Cardiac septum (tissue), 1 donor: ENCODE data around the gene WIF1. TPM values are rescaled to one million over a fixed set of nuclear protein-coding genes. Genes with fewer than 3 reads are reported as not detected.

Experiments
- DNase-seq: peaks from one replicate; pipeline ENCODE4 v3.0.0-alpha.2; 2020; ENCODE audit warnings: low spot score
- intact Hi-C: fragments of 100-400 bp; cut with DNase I; formaldehyde crosslinking; loops from one replicate; pipeline ENCODE4 v1.14.0; 2022
- long read RNA-seq: library from polyadenylated mRNA; unstranded; transcript quantifications from one replicate; pipeline ENCODE4 v2.0.0, GENCODE V29; 2021
- total RNA-seq: library from RNA; stranded (reverse); fragmentation: NEBNext Ultra II Directional; extraction: Animal tissue kit (Norgen Biotek cat#: 25700); gene quantifications from one replicate; pipeline ENCODE4 v1.2.1, GENCODE V29; 2021
- donor health status: DM: no; HTN: no; CAD: no.

WIF1 gene, protein sequence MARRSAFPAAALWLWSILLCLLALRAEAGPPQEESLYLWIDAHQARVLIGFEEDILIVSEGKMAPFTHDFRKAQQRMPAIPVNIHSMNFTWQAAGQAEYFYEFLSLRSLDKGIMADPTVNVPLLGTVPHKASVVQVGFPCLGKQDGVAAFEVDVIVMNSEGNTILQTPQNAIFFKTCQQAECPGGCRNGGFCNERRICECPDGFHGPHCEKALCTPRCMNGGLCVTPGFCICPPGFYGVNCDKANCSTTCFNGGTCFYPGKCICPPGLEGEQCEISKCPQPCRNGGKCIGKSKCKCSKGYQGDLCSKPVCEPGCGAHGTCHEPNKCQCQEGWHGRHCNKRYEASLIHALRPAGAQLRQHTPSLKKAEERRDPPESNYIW
- 0.13 TPM for total RNA-seq
- long read RNA-seq, result 0 reads

DNA sequence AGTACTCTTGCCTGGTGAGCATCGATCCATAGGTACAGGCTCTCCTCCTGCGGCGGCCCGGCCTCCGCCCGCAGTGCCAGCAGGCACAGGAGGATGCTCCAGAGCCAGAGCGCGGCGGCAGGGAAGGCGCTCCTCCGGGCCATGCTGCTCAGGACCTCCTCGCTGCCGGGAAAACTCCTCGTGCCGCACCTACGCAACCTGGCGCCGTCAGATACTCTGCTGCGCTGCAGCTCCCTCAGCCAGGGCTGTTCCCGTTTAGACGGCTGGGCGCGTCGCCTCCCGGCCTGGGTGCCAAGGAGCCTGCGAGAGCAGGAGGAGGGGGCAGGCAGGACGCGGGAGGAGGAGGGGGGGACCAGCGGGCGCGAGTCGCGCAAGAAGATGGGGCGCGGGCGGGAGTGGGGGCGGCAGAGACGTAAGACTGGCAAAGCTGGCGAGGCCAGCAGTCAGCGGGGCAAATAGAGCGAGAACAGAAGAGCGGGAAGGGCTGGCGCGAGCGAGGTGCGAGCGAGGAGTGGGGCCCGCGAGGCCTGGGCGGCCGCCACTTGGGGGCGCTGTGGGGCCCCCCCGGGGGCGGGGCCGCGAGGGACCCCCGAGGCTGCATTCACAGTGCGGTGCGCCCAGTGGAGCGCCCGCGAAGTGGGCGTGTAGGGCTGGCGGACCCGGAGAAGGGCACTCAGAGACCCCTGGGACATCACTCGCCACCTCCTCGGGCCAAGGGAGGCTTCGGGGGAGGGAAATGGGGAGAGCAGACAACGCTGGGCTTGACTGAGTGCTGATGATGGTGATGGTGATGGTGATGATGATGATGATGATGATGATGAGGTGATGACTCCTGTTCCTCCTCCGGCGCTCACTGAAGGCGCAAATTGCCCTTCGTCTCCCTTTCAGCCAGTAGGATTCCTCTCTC, at the start of gene WIF1:
TSS of gene WIF1 (minus strand) at position 257 of the 907 bp plus-strand sequence. CDS start at position 143, 114 bp downstream.
- no peak for DNase-seq
- intact Hi-C loops, result loop anchor here (5.0 kb wide), 1 partner anchor 229 kb away; no protein-coding TSS in a partner anchor

DNA sequence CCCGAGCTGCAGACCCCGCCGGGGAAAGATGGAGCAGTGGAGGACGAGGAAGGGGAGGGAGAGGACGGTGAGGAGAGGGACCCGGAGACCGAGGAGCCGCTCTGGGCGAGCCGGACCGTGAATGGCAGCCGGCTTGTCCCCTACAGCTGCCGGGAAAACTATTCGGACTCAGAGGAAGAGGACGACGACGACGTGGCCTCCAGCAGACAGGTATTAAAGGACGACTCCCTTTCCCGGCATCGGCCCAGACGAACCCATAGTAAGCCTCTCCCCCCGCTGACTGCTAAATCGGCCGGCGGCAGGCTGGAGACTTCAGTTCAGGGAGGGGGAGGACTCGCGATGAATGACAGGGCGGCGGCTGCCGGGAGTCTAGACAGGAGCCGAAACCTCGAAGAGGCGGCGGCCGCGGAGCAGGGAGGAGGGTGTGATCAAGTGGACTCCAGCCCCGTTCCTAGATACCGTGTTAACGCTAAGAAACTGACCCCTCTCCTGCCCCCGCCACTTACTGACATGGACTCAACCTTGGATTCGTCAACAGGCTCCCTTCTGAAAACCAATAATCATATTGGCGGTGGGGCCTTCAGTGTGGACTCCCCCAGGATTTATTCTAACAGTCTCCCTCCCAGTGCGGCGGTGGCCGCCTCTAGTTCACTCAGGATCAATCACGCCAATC, 49.2 kb upstream of the WIF1 start:
- intact Hi-C loops, result loop anchor here (5.0 kb wide), 2 partner anchors 37 to 107 kb away; partner anchors contain the start of gene MSRB3
- peak; percentile 89 for DNase-seq

DNA sequence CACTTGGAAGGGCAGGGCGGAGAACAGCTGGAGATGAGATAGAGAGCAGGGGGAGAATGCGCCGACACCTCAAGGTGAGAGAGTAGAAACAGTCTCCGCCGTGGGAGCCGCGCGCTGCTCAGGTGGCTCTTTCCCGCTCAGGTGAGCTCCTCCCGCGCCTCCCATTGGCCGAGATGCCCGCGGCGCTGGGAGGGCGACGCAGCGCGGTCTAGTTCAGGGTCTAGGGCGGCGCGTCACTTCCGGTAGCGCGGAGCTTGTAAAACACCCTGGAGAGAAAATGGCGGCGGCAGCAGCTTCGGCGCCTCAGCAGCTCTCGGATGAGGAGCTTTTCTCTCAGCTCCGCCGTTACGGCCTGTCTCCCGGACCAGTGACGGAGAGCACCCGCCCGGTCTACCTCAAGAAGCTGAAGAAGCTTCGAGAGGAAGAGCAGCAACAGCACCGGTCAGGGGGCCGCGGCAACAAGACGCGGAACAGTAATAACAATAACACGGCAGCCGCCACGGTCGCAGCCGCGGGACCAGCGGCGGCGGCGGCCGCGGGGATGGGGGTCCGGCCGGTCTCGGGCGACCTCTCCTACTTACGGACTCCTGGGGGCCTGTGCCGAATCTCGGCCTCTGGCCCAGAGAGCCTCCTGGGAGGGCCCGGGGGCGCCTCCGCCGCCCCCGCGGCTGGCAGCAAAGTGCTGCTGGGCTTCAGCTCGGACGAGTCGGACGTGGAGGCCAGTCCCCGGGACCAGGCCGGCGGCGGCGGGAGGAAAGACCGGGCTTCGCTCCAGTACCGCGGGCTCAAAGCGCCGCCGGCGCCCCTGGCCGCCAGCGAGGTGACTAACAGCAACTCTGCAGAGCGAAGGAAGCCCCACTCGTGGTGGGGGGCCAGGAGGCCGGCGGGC, 48.5 kb upstream of the WIF1 start, which contains the start of gene LEMD3:
TSS of gene LEMD3 (plus strand) at position 264 of the 889 bp plus-strand sequence. CDS start at position 278, 14 bp downstream.
- DNase-seq, result peak; percentile 97
- intact Hi-C loops, result loop anchor here (5.0 to 10.0 kb wide), 3 partner anchors 38 to 765 kb away; partner anchors contain the start of genes MSRB3 and XPOT

DNA sequence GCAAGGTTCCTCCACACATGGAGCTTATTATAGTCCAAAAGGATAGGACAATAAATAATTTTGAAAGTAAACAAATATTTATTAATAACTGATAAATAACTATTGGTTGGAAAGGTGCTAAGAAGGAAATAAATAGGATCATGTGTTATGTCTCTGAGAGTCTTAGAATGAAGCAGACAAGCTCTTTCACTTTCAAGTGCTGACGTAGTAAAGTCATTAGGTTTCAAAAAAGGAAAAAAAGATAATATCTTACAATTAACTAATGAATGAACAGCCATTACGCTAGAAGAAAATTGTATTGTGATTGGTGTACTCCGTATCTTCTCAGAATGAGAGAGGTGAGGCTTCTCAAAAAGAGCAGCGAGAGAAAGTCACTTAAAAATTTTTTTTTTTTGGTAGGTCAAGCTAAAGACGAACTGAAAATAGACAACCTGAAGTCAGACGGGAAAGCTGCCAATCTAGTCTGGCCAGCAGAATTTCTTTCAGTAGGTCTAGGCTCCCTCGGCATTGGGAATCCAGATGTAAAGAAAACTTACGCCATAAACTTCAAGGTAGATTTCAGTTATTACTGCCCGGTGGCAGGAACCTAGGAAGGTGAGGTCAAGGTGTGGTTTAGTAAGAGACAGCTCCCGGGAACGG, 47.7 kb upstream of the WIF1 start:
- no peak for DNase-seq
- intact Hi-C loops, result loop anchor here (10.0 kb wide), 1 partner anchor 764 kb away; the partner anchor contains the start of gene XPOT

DNA sequence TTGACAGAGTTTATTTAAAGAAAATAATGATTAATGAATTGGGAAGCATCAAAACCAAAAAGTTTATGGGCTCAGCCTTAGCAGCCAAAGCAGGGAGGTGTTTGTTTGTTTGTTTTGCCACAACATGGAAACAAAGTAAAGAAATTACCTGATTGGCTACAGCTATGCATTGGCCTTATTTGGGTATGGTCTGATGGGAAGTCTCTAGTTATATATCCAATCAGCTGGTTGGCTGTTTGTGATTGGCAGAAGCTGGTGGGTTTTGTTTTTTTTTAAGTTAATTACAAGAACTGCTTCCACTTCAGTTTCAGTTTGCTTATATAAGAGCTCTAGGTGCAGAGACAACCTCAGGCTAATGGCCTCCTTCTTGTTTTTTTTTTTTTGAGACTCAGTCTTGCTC, 43.7 kb upstream of the WIF1 start:
- intact Hi-C loops, result loop anchor here (10.0 kb wide), 1 partner anchor 760 kb away; the partner anchor contains the start of gene XPOT
- DNase-seq, result no peak

DNA sequence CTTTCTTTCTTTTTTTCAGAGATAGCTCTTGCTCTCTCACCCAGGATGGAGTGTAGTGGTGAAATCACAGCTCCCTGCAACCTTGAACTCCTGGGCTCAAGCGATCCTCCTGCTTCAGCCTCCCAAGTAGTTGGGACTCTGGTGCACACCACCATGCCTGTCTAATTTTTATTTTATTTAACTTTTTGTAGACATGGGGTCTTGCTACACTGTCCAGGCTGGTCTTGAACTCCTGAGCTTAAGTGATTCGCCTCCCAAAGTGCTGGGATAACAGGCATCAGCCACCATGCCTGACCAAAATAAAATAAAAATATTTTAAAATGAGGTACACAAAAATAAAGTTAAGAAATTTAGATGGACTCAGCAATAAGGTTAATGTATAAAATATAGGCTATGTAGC, 43.1 kb upstream of the WIF1 start:
- intact Hi-C loops, result loop anchor here (10.0 kb wide), 1 partner anchor 759 kb away; the partner anchor contains the start of gene XPOT
- no peak for DNase-seq

DNA sequence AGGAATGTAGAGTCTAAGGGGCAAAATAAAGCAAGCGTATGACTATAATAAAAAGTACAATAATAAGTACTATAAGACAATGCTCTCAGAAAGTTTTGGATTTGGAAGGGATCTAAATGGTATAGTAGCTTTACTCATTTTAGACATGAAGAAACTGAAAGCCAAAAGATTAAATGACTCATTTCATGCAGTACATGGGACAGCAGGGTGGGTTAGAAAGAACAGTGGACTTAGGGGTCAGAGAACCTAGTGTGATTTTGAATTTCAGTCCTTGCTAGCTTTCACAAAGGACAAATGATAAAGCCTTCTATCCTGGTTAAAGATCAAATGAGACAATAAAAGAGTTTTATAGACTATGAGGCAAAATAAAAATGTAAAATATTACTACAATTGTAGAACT, 41.5 kb upstream of the WIF1 start:
- intact Hi-C loops, result loop anchor here (10.0 kb wide), 1 partner anchor 758 kb away; the partner anchor contains the start of gene XPOT
- DNase-seq, result no peak

DNA sequence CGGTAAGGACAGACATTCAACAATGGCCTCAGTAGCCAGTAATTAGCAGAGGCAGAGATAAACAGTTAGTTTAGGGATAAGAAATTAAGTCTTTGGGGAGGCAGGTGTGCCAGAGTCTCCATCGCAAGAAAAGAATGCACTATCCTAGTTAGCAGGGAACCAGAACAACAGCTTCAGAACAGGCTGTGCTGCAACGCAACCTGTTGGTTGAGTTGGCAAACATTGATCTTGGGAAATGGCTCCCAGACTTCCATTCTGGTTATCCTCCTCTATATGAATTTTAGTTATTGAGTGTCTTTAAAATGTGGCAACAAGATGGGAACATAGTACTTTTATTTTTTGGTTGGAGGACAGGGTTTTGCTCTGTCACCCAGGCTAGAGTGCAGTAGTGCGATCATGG, 36.0 kb upstream of the WIF1 start:
- no peak for DNase-seq
- intact Hi-C loops, result no loop called here

DNA sequence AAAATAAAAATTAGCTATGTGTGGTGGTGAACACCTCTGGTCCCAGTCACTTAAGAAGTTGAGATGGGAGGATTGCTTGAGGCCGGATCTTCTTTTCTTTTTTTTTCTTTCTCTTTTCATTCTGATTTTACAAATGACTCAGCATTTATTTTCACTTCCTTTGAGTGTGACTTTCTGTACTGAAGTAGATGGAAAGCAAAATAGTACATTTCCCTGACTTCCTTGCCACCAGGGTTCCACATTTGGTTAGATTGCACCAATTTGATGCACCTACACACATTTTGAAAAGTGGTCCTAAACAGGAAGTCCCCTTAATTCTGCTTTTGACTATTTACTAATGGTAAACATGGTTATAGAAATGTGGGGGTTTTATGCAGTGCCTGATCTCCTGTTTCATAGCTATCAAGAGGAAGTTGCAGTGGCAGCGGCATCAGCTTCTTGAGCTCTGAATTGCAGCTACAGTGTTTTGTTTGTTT, 35.3 kb upstream of the WIF1 start:
- intact Hi-C loops, result no loop called here
- DNase-seq, result no peak

DNA sequence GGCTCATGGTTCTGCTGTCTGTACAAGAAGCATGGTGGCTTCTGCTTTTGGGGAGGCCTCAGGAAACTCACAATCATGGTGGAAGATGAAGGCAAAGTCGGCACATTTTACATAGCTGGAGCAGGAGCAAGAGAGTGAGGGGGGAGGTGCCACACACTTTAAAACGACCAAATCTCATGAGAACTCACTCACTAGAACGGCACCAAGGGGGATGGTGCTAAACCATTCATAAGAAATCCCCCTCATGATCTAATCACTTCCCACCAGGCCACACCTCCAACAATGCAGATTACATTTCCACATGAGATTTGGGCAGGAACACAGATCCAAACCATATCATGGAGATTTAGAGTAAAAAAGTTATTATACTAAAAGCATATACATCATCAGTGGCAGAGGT, 34.7 kb upstream of the WIF1 start:
- DNase-seq, result no peak
- intact Hi-C loops, result no loop called here

DNA sequence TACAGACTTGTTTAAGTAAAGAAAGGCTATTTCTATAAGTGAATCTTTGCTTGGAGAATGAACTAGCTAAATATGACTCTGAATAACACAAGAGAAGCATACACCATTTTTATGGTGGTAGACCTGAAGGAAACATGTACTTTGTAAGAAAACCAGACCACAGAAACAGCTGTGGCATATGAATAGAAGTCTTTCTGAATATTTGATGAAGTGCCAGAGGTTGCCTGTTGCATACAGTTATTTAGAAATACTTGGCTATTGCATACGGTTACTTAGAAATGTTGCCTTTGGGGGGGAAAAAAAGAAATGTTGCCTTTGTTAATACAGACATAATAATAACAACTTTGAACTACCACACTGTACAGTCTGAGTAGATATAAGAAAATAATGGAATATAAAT, 31.5 kb upstream of the WIF1 start:
- intact Hi-C loops, result no loop called here

DNA sequence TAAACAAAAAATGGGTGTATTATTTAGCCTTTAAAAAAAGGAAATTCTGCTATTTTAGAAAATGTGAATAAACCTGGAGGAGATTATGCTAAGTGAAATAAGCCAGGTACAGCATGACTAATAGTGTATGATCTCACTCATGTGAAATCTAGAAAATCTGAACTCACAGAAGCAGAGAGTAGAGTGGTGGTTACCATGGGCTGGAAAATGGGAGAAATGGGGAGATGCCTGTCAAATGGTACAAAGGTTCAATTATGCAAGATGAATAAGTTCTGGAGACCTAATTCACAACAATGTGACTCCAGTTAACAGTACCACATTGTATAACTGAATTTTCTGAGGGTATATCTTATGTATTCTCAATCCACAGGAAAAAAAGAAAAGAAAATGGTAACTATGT, 30.9 kb upstream of the WIF1 start:
- no peak for DNase-seq
- intact Hi-C loops, result no loop called here

More for the DNA sequence above, 31.5 kb upstream of the WIF1 start:
- DNase-seq, result no peak

DNA sequence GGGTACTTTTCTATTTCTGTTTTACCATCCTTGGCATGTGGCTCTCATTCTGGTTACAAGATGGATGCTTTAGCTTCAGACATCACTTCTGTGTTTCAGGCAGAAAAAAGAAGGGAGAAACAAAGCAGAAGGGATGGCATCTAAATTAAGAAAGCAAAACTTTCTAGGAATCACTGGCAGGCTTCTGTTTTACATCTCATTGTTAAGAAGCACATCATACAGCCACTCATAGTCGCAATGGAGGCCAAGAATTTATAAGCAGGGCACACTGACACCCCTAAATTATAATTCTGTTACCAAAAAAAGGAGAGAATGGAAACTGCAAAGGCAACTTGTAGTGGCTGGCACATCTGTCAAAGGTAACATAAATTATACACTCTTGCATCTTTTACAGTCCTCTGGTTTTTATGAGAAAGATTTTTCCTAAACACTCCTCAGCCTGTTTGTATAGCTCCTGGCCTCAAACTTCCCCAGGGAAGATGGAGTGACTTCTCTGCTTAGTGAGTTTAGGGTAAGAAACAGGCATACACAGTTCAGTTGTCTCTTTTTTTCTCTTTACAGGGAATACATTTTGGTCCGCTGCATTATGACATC, 26.3 kb upstream of the WIF1 start:
- no peak for DNase-seq
- intact Hi-C loops, result no loop called here

DNA sequence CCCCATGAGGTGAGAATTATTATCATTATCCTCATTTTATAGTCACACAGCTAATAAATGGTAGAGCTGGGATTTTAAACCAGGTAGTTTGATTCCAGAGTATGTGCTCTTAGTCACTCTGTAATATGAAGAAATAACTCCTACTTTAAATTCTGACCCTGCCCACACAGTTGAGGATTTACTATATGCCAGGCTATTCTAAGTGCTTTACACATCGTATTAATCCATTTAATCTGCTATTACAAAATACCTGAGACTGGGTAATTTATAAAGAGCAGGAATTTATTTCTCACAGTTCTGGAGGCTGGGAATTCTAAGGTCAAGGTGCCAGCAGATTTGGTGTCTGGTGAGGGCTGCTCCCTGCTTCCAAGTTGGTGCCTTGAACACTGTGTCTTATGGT, 19.6 kb upstream of the WIF1 start:
- no peak for DNase-seq
- intact Hi-C loops, result no loop called here

DNA sequence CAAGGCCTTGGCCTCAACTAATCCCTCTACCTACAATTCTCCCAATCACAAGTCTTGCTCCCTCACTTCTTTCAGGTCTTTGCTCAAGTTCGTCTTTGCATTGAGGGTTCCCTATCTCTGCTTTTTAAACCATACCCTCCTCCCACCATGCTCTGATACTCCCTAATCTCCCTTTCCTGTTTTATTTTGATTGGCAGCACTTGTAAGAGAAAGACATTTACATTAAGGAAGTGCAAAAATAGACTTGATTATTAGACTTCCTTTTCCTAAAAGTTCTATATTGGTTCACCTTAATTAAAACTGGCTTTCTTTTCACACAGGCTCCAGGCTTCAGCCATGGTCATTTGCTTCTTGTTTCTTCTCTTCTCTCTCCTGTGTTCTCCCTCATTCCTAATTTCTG, 18.3 kb upstream of the WIF1 start:
- intact Hi-C loops, result no loop called here
- no peak for DNase-seq

DNA sequence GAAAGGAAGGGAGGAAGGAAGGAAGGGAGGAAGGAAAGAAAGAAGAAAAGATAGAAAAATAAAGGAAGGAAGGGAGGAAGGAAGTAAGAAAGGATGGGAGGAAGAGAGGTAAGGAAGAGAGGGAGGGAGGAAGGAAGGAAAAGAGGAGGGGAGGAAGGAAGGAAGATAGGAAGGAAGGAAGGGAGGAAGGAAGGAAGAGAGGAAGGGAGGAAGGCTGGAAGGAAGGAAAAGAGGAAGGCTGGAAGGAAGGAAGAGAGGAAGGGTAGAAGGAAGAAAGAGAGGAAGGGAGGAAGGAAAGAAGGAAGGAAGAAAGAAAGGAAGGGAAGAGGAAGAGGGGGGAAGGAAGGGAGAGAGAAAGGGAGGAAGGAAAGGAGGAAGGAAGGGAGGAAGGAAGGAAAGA, 12.8 kb upstream of the WIF1 start:
- no peak for DNase-seq
- intact Hi-C loops, result no loop called here

DNA sequence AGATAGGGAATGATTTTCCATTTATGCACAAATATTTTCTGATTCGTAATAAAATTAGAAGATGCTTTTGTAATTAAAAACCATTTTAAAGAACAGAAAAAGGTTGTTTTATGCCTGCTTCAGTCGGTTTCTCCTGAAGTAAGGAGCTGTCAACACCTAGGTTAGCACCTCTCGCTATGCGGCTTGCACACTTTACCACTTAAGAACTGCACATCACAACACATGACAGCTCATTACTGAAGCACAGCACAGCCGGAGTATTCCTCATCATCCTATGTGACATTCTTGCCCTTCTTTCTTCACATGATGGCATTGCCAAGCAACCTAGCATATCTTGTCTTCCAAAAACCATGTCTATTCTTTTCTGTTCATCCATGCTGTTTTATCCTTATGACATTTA, 5.4 kb upstream of the WIF1 start:
- intact Hi-C loops, result no loop called here
- DNase-seq, result no peak

DNA sequence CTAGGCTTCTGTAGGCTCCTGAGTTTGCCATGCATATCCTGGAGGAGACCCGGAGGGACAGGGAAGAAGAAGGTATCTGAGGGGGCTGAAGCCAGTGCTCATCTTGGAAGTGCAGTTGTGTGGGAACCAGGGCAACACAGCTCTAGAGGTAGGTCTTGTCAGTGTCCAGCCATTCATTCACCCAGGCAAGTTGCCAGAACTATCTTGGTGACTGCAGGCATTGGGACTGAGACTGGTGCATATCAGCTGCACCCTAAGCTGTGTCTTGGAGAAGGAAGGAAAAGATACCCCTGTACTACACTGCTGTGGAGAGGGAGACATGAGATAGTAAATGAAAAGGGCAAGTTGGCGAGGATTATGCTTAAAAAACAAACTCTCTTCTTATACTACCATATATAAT, 4.9 kb upstream of the WIF1 start:
- intact Hi-C loops, result no loop called here
- DNase-seq, result no peak
